ENCODE data around the gene PCLO. TPM values are rescaled to one million over a fixed set of nuclear protein-coding genes. Genes with fewer than 3 reads are reported as not detected.

PCLO gene
- total and polyA plus RNA-seq, 2 of the 8 experiments (the other 6 are each of a cell fraction or from before 2014, with no cell fraction given) = 1.5 to 3.2 TPM

GRCh38 chr7:83072576-83073517 is 89.8 kb downstream of the PCLO start:
- no peak overlapping the region for H2BK12ac ChIP-seq (ENCODE audit: low read depth, low read length)
- no peak overlapping the region for H3K23ac ChIP-seq (ENCODE audit: insufficient read length)
- TF ChIP-seq RAD21 (IDR thresholded peaks at IDR 0.05 in 1 of 2, conservative IDR thresholded peaks at IDR 0.05 in 1 of 2; ENCODE audit: low read depth in 2 of 2, low read length in 2 of 2) (peak; percentile 37 to 55; a peak in 3 of 4 replicates), CHD1 (IDR thresholded peaks at IDR 0.05; ENCODE audit: low read depth, low read length) (no peak)
- no peak overlapping the region for H3K56ac ChIP-seq (replicated peaks; ENCODE audit: insufficient read length, low read depth, low read length)
- H3K9ac ChIP-seq (replicated peaks in 1 of 4; ENCODE audit: extremely low read depth in 1 of 4, low read depth in 3 of 4, low read length in 3 of 4) = no peak overlapping the region
- no peaks in the 10 kb centered on the region for H4K20me1 ChIP-seq (replicated peaks in 1 of 2; ENCODE audit: control insufficient read depth in 1 of 2, insufficient read depth in 2 of 2, low read length in 2 of 2)
- H3K23me2 ChIP-seq (ENCODE audit: low read depth, low read length) = no peaks in the 10 kb centered on the region
- POLR2A ChIA-PET (ENCODE audit: partially characterized antibody) = no interaction called here
- H3K4me2 ChIP-seq (ENCODE audit: insufficient read depth in 1 of 2, low read depth in 2 of 2, low read length in 2 of 2) = no peak overlapping the region
- FAIRE-seq = no peak
- CTCF ChIA-PET (ENCODE audit: partially characterized antibody) = interaction anchor here (0.7 to 2.4 kb wide), 10 partner anchors 10 to 335 kb away, joined by 3 to 5 read pairs (median 3); no protein-coding TSS in a partner anchor
- no peak overlapping the region for H2BK15ac ChIP-seq (ENCODE audit: low read length)
- no peak overlapping the region for H2AK5ac ChIP-seq (ENCODE audit: low read depth, low read length)
- H3K4me3 ChIP-seq (ENCODE audit: extremely low read depth in 1 of 4, insufficient read depth in 2 of 4, low read depth in 3 of 4, low read length in 4 of 4) = no peak overlapping the region
- no peaks in the 10 kb centered on the region for H3K79me1 ChIP-seq (ENCODE audit: low read depth, low read length)
- no peak overlapping the region for H3K14ac ChIP-seq (ENCODE audit: insufficient read length)
- 97% methylated on average over 2 of the region's 2 CpGs; no CpG with 5 or more reads in 1 of the 2 experiments for WGBS, 2 experiments (ENCODE audit: extremely low coverage in 1 of 2, insufficient coverage in 1 of 2, insufficient read length in 1 of 2, insufficient replicate concordance in 2 of 2, low coverage in 1 of 2, low lambda C conversion rate in 2 of 2, missing lambda C conversion rate in 1 of 2)
- no peaks in the 10 kb centered on the region for H3K9me3 ChIP-seq (ENCODE audit: insufficient read depth in 2 of 2, low read depth in 1 of 2, low read length in 1 of 2)
- H3K79me2 ChIP-seq (ENCODE audit: control insufficient read depth in 1 of 2, insufficient read depth in 2 of 2, low read length in 2 of 2) = no peaks in the 10 kb centered on the region
- H4K5ac ChIP-seq (ENCODE audit: insufficient read length, low read depth, low read length) = no peak overlapping the region
- no peak overlapping the region for H3K4ac ChIP-seq (replicated peaks; ENCODE audit: insufficient read length, low read depth, low read length)
- H3K4me1 ChIP-seq (replicated peaks in 1 of 4; ENCODE audit: control insufficient read depth in 3 of 4, insufficient read depth in 4 of 4, low read length in 3 of 4) = no peaks in the 10 kb centered on the region
- DNase-seq (ENCODE audit: low read depth in 1 of 2, low spot score in 2 of 2) = no peak
- H3K36me3 ChIP-seq (ENCODE audit: control insufficient read depth in 2 of 4, insufficient read depth in 4 of 4, low read length in 3 of 4) = no peaks in the 10 kb centered on the region
- H3K27ac ChIP-seq (ENCODE audit: low read depth, low read length) = no peak overlapping the region
- no peak overlapping the region for H2BK5ac ChIP-seq (ENCODE audit: low read depth, low read length)
- H2AFZ ChIP-seq (ENCODE audit: low read length) = no peak overlapping the region
- no peak overlapping the region for H4K91ac ChIP-seq (replicated peaks; ENCODE audit: insufficient read length, low read length)
- no peak overlapping the region for H4K8ac ChIP-seq (ENCODE audit: extremely low read depth, insufficient read depth, low read length)
- no peak overlapping the region for H2BK120ac ChIP-seq (replicated peaks; ENCODE audit: low read depth, low read length)
- H2BK20ac ChIP-seq (ENCODE audit: low read length) = no peak overlapping the region
- H3K18ac ChIP-seq (ENCODE audit: extremely low read depth, low read length) = no peak overlapping the region
- no peaks in the 10 kb centered on the region for H3K27me3 ChIP-seq (replicated peaks in 1 of 4; ENCODE audit: control insufficient read depth in 3 of 4, extremely low read depth in 1 of 4, insufficient read depth in 3 of 4, low read length in 3 of 4)
